Trophoblast cell (in vitro differentiated cells and primary cell): ENCODE measurements around the gene SCAANT1.

Experiments used
- DNase-seq, 2 donors: peaks; one replicate each; pipeline ENCODE4 v3.0.0-alpha.2; 2016
- H2AFZ ChIP-seq: 2 replicates; pipeline ENCODE4 v1.6.1; 2013; ENCODE audit warnings: low read length, moderate library complexity, mild to moderate bottlenecking; ENCODE audit not compliant: insufficient read depth, poor library complexity
- H2AK5ac ChIP-seq: 2 replicates; pipeline ENCODE4 v1.6.1; 2013; ENCODE audit warnings: mild to moderate bottlenecking, low read length
- H2BK120ac ChIP-seq: 2 replicates; pipeline ENCODE4 v1.6.1; 2013; ENCODE audit warnings: low read length, mild to moderate bottlenecking, moderate library complexity; ENCODE audit not compliant: insufficient read depth, poor library complexity
- H2BK12ac ChIP-seq: 2 replicates; pipeline ENCODE4 v1.6.1; 2013; ENCODE audit warnings: mild to moderate bottlenecking, low read length, moderate library complexity
- H2BK5ac ChIP-seq: 2 replicates; pipeline ENCODE4 v1.6.1; 2013; ENCODE audit warnings: low read length, low read depth, moderate library complexity, mild to moderate bottlenecking; ENCODE audit not compliant: poor library complexity
- H3K14ac ChIP-seq: 2 replicates; pipeline ENCODE4 v1.6.1; 2013; ENCODE audit warnings: mild to moderate bottlenecking, low read length
- H3K18ac ChIP-seq: 2 replicates; pipeline ENCODE4 v1.6.1; 2013; ENCODE audit warnings: mild to moderate bottlenecking, low read length
- H3K23ac ChIP-seq: 2 replicates; pipeline ENCODE4 v1.6.1; 2013; ENCODE audit warnings: low read length
- H3K27ac ChIP-seq: 2 replicates; pipeline ENCODE4 v1.5.1; 2013; ENCODE audit warnings: low read depth, mild to moderate bottlenecking, inconsistent platforms, low read length, moderate library complexity
- H3K27me3 ChIP-seq: 2 replicates; pipeline ENCODE4 v1.6.1; 2013; ENCODE audit warnings: inconsistent platforms, mild to moderate bottlenecking, low read length, moderate library complexity; ENCODE audit not compliant: insufficient read depth
- H3K36me3 ChIP-seq, 2 experiments: 1 replicate in 1 of 2; 2 replicates in 1 of 2; pipeline ENCODE4 v1.6.1; 2013; ENCODE audit warnings: low read length in 2 of 2, mild to moderate bottlenecking in 2 of 2, moderate library complexity in 1 of 2; ENCODE audit not compliant: insufficient read depth in 2 of 2, control insufficient read depth in 1 of 2
- H3K4ac ChIP-seq: 2 replicates; pipeline ENCODE4 v1.6.1; 2013; ENCODE audit warnings: low read depth, mild to moderate bottlenecking, low read length, moderate library complexity
- H3K4me1 ChIP-seq, 2 experiments: 1 replicate in 1 of 2; 2 replicates in 1 of 2; pipeline ENCODE4 v1.6.1; 2013; ENCODE audit warnings: low read length in 2 of 2, mild to moderate bottlenecking in 2 of 2, moderate library complexity in 1 of 2; ENCODE audit not compliant: insufficient read depth in 2 of 2, control insufficient read depth in 1 of 2
- H3K4me2 ChIP-seq: 2 replicates; pipeline ENCODE4 v1.6.1; 2013; ENCODE audit warnings: inconsistent platforms, mild to moderate bottlenecking, low read length, moderate library complexity
- H3K4me3 ChIP-seq: 2 replicates; pipeline ENCODE4 v1.5.1; 2013; ENCODE audit warnings: mild to moderate bottlenecking, low read depth, low read length, inconsistent platforms
- H3K79me1 ChIP-seq: one replicate; pipeline ENCODE4 v1.6.1; 2013; ENCODE audit warnings: low read length
- H3K79me2 ChIP-seq: 2 replicates; pipeline ENCODE4 v1.6.1; 2013; ENCODE audit warnings: low read length, mild to moderate bottlenecking; ENCODE audit not compliant: control insufficient read depth, insufficient read depth, poor library complexity
- H3K9ac ChIP-seq: 2 replicates; pipeline ENCODE4 v1.6.1; 2013; ENCODE audit warnings: mild to moderate bottlenecking, low read length
- H3K9me3 ChIP-seq: 2 replicates; pipeline ENCODE4 v1.6.1; 2013; ENCODE audit warnings: low read depth, mild to moderate bottlenecking, control low read depth, inconsistent platforms, low read length; ENCODE audit not compliant: insufficient read depth
- H4K12ac ChIP-seq: 2 replicates; pipeline ENCODE4 v1.6.1; 2013; ENCODE audit warnings: low read depth, mild to moderate bottlenecking, low read length, moderate library complexity
- H4K8ac ChIP-seq: 2 replicates; pipeline ENCODE4 v1.6.1; 2013; ENCODE audit warnings: low read depth, mild to moderate bottlenecking, low read length, moderate library complexity
- H4K91ac ChIP-seq: one replicate; pipeline ENCODE4 v1.6.1; 2013; ENCODE audit warnings: low read depth, mild to moderate bottlenecking, low read length, moderate library complexity
- WGBS: extraction: QIAGEN DNeasy Blood & Tissue Kit; methylation state at CpG from one replicate; pipeline ENCODE4 v1.1.7; 2013; ENCODE audit warnings: missing lambda C conversion rate; ENCODE audit not compliant: insufficient read length, insufficient coverage; ENCODE audit errors: extremely low coverage; 5-methylcytosine and 5-hydroxymethylcytosine counted together

The SCAANT1 gene

GRCh38 chr3:63896332-63897030 is 15.7 kb downstream of the SCAANT1 start:
- no CpG with 5 or more reads among the region's 1 CpG for WGBS
- H2AFZ ChIP-seq = no peak overlapping the region
- H3K79me2 ChIP-seq = no peaks in the 10 kb centered on the region
- H3K4me2 ChIP-seq = no peak overlapping the region
- H3K23ac ChIP-seq = no peak overlapping the region
- H3K27me3 ChIP-seq = no peaks in the 10 kb centered on the region
- H2BK120ac ChIP-seq = no peak overlapping the region
- no peak overlapping the region for H3K27ac ChIP-seq
- H3K9ac ChIP-seq = no peak overlapping the region
- H3K36me3 ChIP-seq = peaks cover 5 to 12% of the 10 kb centered on the region in 2 experiments
- H4K91ac ChIP-seq = no peak overlapping the region
- H2BK5ac ChIP-seq = no peak overlapping the region
- H3K79me1 ChIP-seq = no peaks in the 10 kb centered on the region
- H3K9me3 ChIP-seq = no peaks in the 10 kb centered on the region
- no peak overlapping the region for H3K14ac ChIP-seq
- H3K4ac ChIP-seq = no peak overlapping the region
- DNase-seq = no peak
- H4K8ac ChIP-seq = no peak overlapping the region
- H4K12ac ChIP-seq = no peak overlapping the region
- no peak overlapping the region for H3K4me3 ChIP-seq
- no peaks in the 10 kb centered on the region for H3K4me1 ChIP-seq
- H3K18ac ChIP-seq = no peak overlapping the region
- H2AK5ac ChIP-seq = no peak overlapping the region
- H2BK12ac ChIP-seq = no peak overlapping the region

- Histone ChIP-seq H2BK5ac (no peak overlapping the region), H2BK120ac (no peak overlapping the region), H4K12ac (no peak overlapping the region), H3K18ac (no peak overlapping the region), H3K9me3 (no peaks in the 10 kb centered on the region), H3K79me2 (no peaks in the 10 kb centered on the region), H3K14ac (no peak overlapping the region), H3K9ac (no peak overlapping the region), H3K4me1 (no peaks in the 10 kb centered on the region), H2AFZ (no peak overlapping the region), H3K4me2 (no peak overlapping the region), H2BK12ac (no peak overlapping the region), H3K4me3 (no peak overlapping the region), H3K36me3 (peaks cover 10 to 12% of the 10 kb centered on the region in 2 experiments), H3K4ac (no peak overlapping the region), H4K91ac (no peak overlapping the region), H3K27me3 (no peaks in the 10 kb centered on the region), H4K8ac (no peak overlapping the region), H3K23ac (no peak overlapping the region), H3K79me1 (no peaks in the 10 kb centered on the region), H3K27ac (no peak overlapping the region), H2AK5ac (no peak overlapping the region)
- no CpG with 5 or more reads among the region's 5 CpGs for WGBS
- DNase-seq = no peak
These were observed 16.6 kb downstream of the SCAANT1 start for GRCh38 chr3:63895422-63896189.

GRCh38 chr3:63892773-63893352 is 19.3 kb downstream of the SCAANT1 start:
- Histone ChIP-seq H2AK5ac (no peak overlapping the region), H3K9me3 (no peaks in the 10 kb centered on the region), H3K4ac (no peak overlapping the region), H3K79me2 (no peaks in the 10 kb centered on the region), H2BK12ac (no peak overlapping the region), H3K79me1 (no peaks in the 10 kb centered on the region), H4K12ac (no peak overlapping the region), H3K14ac (no peak overlapping the region), H4K91ac (no peak overlapping the region), H3K4me3 (no peak overlapping the region), H3K4me1 (no peaks in the 10 kb centered on the region), H3K18ac (no peak overlapping the region), H3K27me3 (no peaks in the 10 kb centered on the region), H2AFZ (no peak overlapping the region), H3K27ac (no peak overlapping the region), H3K9ac (no peak overlapping the region), H3K36me3 (peaks cover 0 to 7% of the 10 kb centered on the region in 2 experiments), H3K4me2 (no peak overlapping the region), H2BK5ac (no peak overlapping the region), H2BK120ac (no peak overlapping the region), H3K23ac (no peak overlapping the region), H4K8ac (no peak overlapping the region)
- WGBS = no CpG with 5 or more reads among the region's 1 CpG
- DNase-seq = no peak

- H3K9me3 ChIP-seq = no peaks in the 10 kb centered on the region
- no peak overlapping the region for H2AK5ac ChIP-seq
- no peak overlapping the region for H3K14ac ChIP-seq
- no peak overlapping the region for H3K4ac ChIP-seq
- no peaks in the 10 kb centered on the region for H3K79me2 ChIP-seq
- WGBS = no CpG with 5 or more reads among the region's 5 CpGs
- no peak overlapping the region for H3K4me2 ChIP-seq
- H3K27me3 ChIP-seq = no peaks in the 10 kb centered on the region
- H4K91ac ChIP-seq = no peak overlapping the region
- H3K4me3 ChIP-seq = no peak overlapping the region
- H2BK5ac ChIP-seq = no peak overlapping the region
- H4K8ac ChIP-seq = no peak overlapping the region
- no peak overlapping the region for H2BK12ac ChIP-seq
- peaks cover 0 to 7% of the 10 kb centered on the region in 2 experiments for H3K36me3 ChIP-seq
- no peak overlapping the region for H3K18ac ChIP-seq
- no peak overlapping the region for H2BK120ac ChIP-seq
- H3K9ac ChIP-seq = no peak overlapping the region
- no peak overlapping the region for H3K27ac ChIP-seq
- H3K79me1 ChIP-seq = no peaks in the 10 kb centered on the region
- no peak overlapping the region for H2AFZ ChIP-seq
- H3K4me1 ChIP-seq = no peaks in the 10 kb centered on the region
- no peak overlapping the region for H4K12ac ChIP-seq
- DNase-seq = no peak
- no peak overlapping the region for H3K23ac ChIP-seq
These were observed 20.7 kb downstream of the SCAANT1 start for GRCh38 chr3:63891518-63891917.
